Lung (tissue), 12 donors: Measurements from ENCODE around the gene SHROOM4. TPM values are rescaled to one million over a fixed set of nuclear protein-coding genes. Genes with fewer than 3 reads are reported as not detected.

Source experiments
- ATAC-seq: fragments of 200-7000 bp; cut with Tn5 transposase; one replicate; pipeline ENCODE4 v1.9.1; 2020; ENCODE audit warnings: moderate number of reproducible peaks; ENCODE audit not compliant: insufficient read depth, low FRiP score
- DNase-seq, 3 donors: peaks; one replicate each; pipeline ENCODE4 v3.0.0-alpha.2; 2013 to 2017
- H3K27ac ChIP-seq, 2 donors: one replicate each; pipeline ENCODE4 v1.5.1; 2013; ENCODE audit warnings: mild to moderate bottlenecking in 2 of 2, moderate library complexity in 2 of 2, control low read depth in 1 of 2, inconsistent platforms in 1 of 2, low read depth in 1 of 2, low read length in 1 of 2
- H3K27me3 ChIP-seq, 3 donors: one replicate each; pipeline ENCODE4 v1.5.1; 2013; ENCODE audit warnings: low read length in 2 of 3; ENCODE audit not compliant: control insufficient read depth in 3 of 3, insufficient read depth in 3 of 3
- H3K36me3 ChIP-seq, 4 donors: one replicate each; pipeline ENCODE4 v1.5.1; 2013; ENCODE audit warnings: low read length in 4 of 4, mild to moderate bottlenecking in 1 of 4, moderate library complexity in 1 of 4; ENCODE audit not compliant: control insufficient read depth in 4 of 4, insufficient read depth in 4 of 4
- H3K4me1 ChIP-seq, 5 donors: one replicate each; pipeline ENCODE4 v1.5.1; 2013; ENCODE audit warnings: low read length in 5 of 5, mild to moderate bottlenecking in 2 of 5, moderate library complexity in 1 of 5; ENCODE audit not compliant: control insufficient read depth in 5 of 5, insufficient read depth in 5 of 5
- H3K4me3 ChIP-seq: one replicate; pipeline ENCODE4 v1.5.1; 2013; ENCODE audit warnings: mild to moderate bottlenecking, control low read depth, moderate library complexity
- H3K9ac ChIP-seq, 2 donors: one replicate each; pipeline ENCODE4 v1.5.1; 2013; ENCODE audit warnings: low read length in 2 of 2, control low read depth in 1 of 2; ENCODE audit not compliant: insufficient read depth in 1 of 2
- H3K9me3 ChIP-seq, 4 donors: one replicate each; pipeline ENCODE4 v1.5.1; 2013; ENCODE audit warnings: low read length in 3 of 4, mild to moderate bottlenecking in 1 of 4, moderate library complexity in 1 of 4; ENCODE audit not compliant: control insufficient read depth in 4 of 4, insufficient read depth in 3 of 4
- CTCF ChIP-seq: IDR thresholded peaks from 2 replicates; pipeline ENCODE4 v1.5.1; 2012; ENCODE audit warnings: mild to moderate bottlenecking; ENCODE audit errors: control extremely low read depth, extremely low read depth
- WGBS, 2 donors: extraction: QIAGEN DNeasy Blood & Tissue Kit; methylation state at CpG; one replicate each; pipeline ENCODE4 v1.1.7; 2013; 5-methylcytosine and 5-hydroxymethylcytosine counted together
- polyA plus RNA-seq, 2 donors: library from polyadenylated mRNA; stranded (reverse); fragments of 200-250 nt; gene quantifications; one replicate each; pipeline ENCODE4 v1.2.1, GENCODE V29; 2013
- total RNA-seq, 2 donors: library from RNA; depleted of rRNA in 1 of 2; stranded (reverse); fragments of >200 nt in 1 of 2; gene quantifications; one replicate each; pipeline ENCODE4 v1.2.1, GENCODE V29; 2014 to 2021
- donor health status: control.
- donor health status: control.
- donor health status: Bipolar disorder and iron deficiency.
- donor health status: healthy.
- donor health status: DM: yes; HTN: yes; CAD: no.

Gene SHROOM4
- total and polyA plus RNA-seq, 4 donors: 6.8 to 63.3 (median 18.9) TPM

- Histone ChIP-seq H3K9ac (no peak overlapping the region), H3K9me3 (no peaks in the 10 kb centered on the region), H3K4me3 (no peak overlapping the region), H3K36me3 (no peaks in the 10 kb centered on the region), H3K27me3 (peaks cover 0 to 5% (median 3%) of the 10 kb centered on the region in 3 donors), H3K27ac (no peak overlapping the region), H3K4me1 (no peaks in the 10 kb centered on the region)
- ATAC-seq (no peak), DNase-seq (no peak)
- no peak for TF ChIP-seq CTCF
- WGBS, 2 donors: 72 to 96% methylated on average over 1 of the region's 1 CpG
These were observed 145.1 kb downstream of the SHROOM4 start for GRCh38 chrX:50668860-50669259.

- H3K4me3 ChIP-seq: no peak overlapping the region
- no peak for DNase-seq
- no peaks in the 10 kb centered on the region for H3K9me3 ChIP-seq
- no peak overlapping the region for H3K27ac ChIP-seq
- H3K36me3 ChIP-seq: no peaks in the 10 kb centered on the region
- H3K27me3 ChIP-seq: peaks cover 0 to 13% (median 13%) of the 10 kb centered on the region in 3 donors
- H3K9ac ChIP-seq: no peak overlapping the region
- no peak for TF ChIP-seq CTCF
- ATAC-seq: no peak
- H3K4me1 ChIP-seq: no peaks in the 10 kb centered on the region
These were observed 165.8 kb downstream of the SHROOM4 start for GRCh38 chrX:50648156-50648555.

GRCh38 chrX:50644496-50644895, 169.5 kb downstream of the SHROOM4 start:
- no peak overlapping the region for H3K4me3 ChIP-seq
- DNase-seq (no peak), ATAC-seq (no peak)
- peak overlapping the region; percentile 39 to 64 for H3K27ac ChIP-seq
- peaks cover 0 to 2% (median 0%) of the 10 kb centered on the region in 5 donors for H3K4me1 ChIP-seq
- H3K9ac ChIP-seq: no peak overlapping the region
- no peaks in the 10 kb centered on the region for H3K36me3 ChIP-seq
- peaks cover 0 to 16% (median 14%) of the 10 kb centered on the region in 3 donors for H3K27me3 ChIP-seq
- TF ChIP-seq CTCF: no peak
- no peaks in the 10 kb centered on the region for H3K9me3 ChIP-seq

- peak in 2 of 3 donors; percentile 9 to 32 for DNase-seq
- Histone ChIP-seq H3K9me3 (no peaks in the 10 kb centered on the region), H3K4me3 (peak overlapping the region; percentile 42), H3K27ac (peak overlapping the region; percentile 72 to 84), H3K27me3 (peaks cover 0 to 14% (median 13%) of the 10 kb centered on the region in 3 donors), H3K9ac (no peak overlapping the region), H3K4me1 (peaks cover 0 to 2% (median 0%) of the 10 kb centered on the region in 5 donors), H3K36me3 (no peaks in the 10 kb centered on the region)
- TF ChIP-seq CTCF: no peak
- 43 to 45% methylated on average over 7 of the region's 7 CpGs for WGBS, 2 donors
- no peak for ATAC-seq
These were observed 170.4 kb downstream of the SHROOM4 start for GRCh38 chrX:50643525-50644137.
